Activated CD4-positive, alpha-beta T cell treated with anti-CD3 and anti-CD28 coated beads for 1 hour (primary cell): Measurements from ENCODE around the gene KDM4B.
"Not testable (repeated sequence)": the region's sequence is repeated elsewhere in the genome, so short reads cannot be mapped to it uniquely, and the experiment has no call there.

ENCODE experiments used
- DNase-seq: peaks from one replicate; pipeline ENCODE4 v3.0.0-alpha.2; 2020

Gene KDM4B

GRCh38 chr19:5186293-5187050, 217.6 kb downstream of the KDM4B start:
- no peak for DNase-seq

DNA sequence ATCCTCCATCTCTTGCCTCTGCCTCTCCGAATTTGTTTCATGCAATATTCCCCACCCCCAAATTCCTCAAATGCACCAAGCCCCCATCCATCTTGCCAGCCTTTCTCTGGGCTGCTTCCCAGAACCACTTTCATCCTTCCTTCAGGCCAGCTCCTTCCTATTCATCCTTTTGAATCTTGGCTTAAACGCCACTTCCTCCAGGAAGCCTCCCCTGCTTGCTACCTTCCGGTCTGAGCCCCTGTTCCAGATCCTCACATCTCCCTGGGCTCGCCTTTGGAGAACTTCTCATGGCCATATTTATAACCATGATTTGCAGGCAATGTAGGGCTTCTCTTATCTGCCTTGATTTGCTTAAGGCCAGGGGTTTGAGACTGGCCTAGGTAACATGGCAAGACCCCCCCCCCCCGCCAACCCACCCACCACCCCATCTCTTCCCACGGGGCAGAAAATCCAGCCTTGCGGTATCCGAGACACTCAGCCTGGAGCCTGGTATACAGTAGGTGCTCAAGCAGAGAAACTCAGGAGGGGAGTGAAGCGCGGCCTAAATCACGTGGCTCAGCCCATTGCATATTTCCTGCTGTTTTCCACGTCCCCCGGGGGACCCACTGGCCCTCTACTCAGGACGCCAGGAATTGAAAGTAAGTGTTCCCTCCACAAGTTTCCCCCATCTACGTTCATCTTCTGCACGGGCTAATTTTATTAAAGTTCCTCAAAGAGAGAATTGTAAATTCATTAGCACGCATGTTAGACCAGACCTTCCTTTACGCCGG, 219.8 kb downstream of the KDM4B start:
- no peak for DNase-seq

DNA sequence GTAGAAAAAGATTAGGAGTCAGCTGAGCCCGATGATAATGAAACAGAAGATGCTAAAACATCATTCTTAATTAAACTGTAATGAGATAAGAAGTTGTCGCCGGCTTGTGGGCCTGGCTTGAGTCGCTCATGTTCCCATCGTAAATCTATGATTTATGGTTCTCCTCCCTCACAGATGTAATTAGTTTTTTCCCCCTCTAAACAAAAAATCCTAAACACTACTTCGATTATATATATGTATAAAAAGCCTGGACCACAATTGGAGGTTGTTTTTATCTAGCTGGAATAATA, 220.3 kb downstream of the KDM4B start:
- DNase-seq, result no peak

GRCh38 chr19:5191091-5191490, 222.2 kb downstream of the KDM4B start:
- DNase-seq, result no peak

DNA sequence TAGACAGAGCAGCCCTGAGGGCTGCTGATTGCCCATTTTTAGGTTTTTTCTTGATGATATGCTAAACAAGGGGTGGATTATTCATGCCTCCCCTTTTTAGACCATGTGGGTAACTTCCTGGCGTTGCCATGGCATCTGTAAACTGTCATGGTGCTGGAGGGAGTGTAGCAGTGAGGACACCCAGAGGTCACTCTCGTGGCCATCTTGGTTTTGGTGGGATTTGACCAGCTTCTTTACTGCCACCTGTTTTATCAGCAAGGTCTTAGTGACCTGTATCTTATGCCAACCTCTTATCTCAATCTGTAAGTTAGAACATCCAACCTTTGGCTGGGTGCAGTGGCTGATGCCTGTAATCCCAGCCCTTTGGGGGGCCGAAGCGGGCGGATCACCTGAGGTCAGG, 223.7 kb downstream of the KDM4B start:
- no peak for DNase-seq

DNA sequence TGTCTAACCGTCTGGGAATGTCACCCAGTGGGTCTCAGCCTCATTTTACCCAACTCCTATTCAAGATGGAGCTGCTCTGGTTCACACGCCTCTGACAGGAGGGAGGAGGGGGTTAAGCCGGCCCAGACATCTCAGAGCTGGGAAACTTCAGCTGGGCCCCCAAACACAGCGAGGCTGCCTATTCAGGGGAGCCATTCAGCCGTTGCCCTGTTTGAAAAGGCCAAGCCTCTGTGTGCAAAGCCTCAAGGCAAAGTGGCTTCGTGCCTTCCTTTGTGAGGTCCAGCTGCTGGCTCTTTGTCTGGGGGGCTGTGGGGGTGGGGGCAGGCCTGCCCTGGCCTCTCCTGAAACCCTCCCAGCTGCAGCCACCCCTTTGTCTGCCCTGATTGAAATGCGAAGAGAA, 224.3 kb downstream of the KDM4B start:
- no peak for DNase-seq

- DNase-seq, result no peak
Measured at GRCh38 chr19:5194641-5195040, 225.7 kb downstream of the KDM4B start.

DNA sequence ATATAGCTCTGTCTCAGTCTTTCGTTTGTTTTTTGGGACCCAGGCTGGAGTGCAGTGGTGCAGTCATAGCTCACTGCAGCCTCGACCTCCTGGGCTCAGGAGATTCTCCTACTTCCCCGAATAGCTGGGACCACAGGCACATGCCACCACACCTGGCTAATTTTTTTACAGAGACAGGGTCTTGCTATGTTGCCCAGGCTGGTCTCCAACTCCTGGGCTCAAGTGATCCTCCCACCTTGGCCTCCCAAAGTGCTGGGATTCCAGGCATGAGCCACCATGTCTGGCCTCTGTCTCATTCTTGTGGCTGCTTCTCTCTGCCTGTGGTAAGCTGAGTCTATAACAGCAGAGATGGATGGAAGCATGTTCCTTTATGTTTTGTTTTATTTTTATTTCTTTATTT, 226.7 kb downstream of the KDM4B start:
- not testable (repeated sequence) for DNase-seq

GRCh38 chr19:5196832-5197231, 227.9 kb downstream of the KDM4B start:
- no peak for DNase-seq

DNA sequence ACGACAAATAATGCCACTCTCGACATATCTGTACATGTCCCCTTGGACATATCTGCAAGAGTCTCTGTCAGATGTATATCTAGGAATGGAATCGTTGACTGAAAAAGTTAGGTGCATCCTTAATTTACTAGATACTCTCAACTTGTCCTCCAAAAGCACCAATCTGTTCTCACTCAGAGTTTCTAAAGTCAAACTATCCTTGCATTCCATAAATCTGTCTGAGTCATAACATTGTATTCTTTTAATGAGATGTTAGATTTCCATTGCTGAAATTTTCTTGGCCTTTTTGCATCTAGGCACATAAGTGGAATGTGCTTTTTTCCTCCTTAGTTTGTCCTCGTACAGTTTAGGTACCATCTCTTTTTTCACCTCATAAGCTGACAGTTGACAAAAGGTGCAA, 231.9 kb downstream of the KDM4B start:
- DNase-seq, result no peak

DNA sequence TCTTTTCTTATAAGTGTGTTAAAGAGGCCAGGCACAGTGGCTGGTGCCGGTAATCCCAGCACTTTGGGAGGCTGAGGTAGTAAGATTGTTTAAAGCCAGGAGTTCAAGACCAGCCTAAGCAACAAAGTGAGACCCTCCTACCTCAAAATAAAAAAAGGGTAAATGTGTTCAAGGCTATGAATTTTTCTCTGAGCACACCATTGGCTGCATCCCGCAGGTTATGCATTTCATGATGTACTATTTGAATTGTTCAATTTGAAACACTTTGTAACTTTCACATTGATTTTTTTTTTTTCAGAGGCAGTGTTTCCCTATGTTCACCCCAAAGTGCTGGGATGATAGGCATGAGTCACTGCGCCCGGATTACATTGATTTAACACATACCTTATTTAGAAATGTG, 233.6 kb downstream of the KDM4B start:
- DNase-seq, result no peak
